ENCODE results near the gene LRRIQ3. TPM values are rescaled to one million over a fixed set of nuclear protein-coding genes. Genes with fewer than 3 reads are reported as not detected.

The LRRIQ3 gene, protein sequence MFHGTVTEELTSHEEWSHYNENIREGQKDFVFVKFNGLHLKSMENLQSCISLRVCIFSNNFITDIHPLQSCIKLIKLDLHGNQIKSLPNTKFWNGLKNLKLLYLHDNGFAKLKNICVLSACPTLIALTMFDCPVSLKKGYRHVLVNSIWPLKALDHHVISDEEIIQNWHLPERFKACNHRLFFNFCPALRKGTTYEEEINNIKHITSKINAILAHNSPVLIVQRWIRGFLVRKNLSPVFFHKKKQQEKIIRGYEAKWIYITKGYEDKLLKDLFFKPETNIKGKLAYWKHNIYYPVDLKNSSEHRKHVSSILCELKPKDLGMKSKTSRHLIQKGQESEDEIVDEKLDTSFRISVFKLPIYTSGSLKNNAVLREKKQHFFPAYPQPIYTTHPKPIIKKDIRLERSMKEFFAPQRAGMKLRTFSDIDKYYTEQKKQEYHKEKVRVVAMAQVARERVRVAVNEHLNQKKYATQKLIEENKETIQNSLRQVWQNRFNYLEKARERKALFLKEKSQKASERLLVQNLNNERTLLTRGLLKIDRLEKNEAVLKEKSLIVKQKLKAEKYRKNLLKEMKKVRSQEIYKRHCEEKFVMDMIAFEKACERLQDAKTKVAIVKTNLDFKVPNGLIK
- under 1 TPM in 1 of 4 donors, not detected in 3; 0.54 TPM for total RNA-seq

DNA sequence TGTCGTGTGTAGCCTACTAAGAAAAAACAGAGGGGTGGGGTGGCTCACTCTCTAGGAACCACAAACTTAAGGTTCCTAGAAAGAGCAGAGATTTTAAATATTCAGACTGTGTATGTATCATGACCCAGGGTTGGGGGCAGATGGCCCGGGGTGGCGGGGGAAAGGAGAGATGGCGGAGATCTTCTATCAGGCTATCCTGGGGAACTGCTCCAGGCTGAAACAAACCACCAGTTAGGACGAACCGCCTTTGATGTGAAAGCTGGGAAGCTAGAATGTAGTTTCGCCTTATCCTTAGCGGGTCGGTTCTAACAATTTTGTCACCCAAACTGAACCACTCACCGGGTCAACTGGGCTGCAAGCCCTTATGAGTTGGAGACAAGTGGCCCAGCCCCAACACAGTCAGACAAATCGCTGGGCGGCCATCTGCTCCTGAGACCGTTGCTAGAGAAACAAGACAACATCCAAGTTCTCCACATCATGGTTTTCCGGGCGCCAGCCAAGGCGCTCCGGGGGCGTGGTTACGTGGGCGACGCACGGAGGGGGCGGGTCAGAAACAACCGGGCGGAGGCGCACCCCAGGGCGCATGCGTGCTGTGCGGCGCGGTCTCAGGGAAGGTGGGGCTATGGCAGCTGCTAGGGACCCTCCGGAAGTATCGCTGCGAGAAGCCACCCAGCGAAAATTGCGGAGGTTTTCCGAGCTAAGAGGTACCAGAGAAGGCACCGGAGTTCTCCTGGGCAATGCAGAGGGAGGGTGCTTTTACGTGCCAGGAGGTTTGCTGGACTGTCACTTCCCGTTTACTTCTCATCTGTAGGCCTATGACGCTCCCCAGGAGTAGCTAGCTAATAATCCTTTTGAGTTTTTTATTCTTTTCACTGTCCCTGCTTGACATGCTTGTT is at the start of gene LRRIQ3, which contains the start of gene FPGT:
Gene LRRIQ3 (minus strand): TSS at position 520 of the 896 bp plus-strand sequence. CDS start 14,492 bp downstream, outside the sequence.
Gene FPGT (plus strand): TSS at position 586 of the 896 bp plus-strand sequence. CDS start 37 bp downstream, at position 623.
- Histone ChIP-seq H3K9me3 (no peaks in the 10 kb centered on the region), H3K36me3 (peaks cover 0 to 20% (median 0%) of the 10 kb centered on the region in 3 donors), H3K4me3 (peak within 1 kb of the TSS; percentile 47 to 75 (median 56)), H3K27ac (peak within 1 kb of the TSS; percentile 69 to 84 (median 75)), H3K27me3 (no peaks in the 10 kb centered on the region), H3K4me1 (peaks cover 0 to 12% (median 0%) of the 10 kb centered on the region in 4 donors)
- peak; percentile 73 to 81 for TF ChIP-seq POLR2A (IDR thresholded peaks at IDR 0.05)
- TF ChIP-seq, protein P1, sequence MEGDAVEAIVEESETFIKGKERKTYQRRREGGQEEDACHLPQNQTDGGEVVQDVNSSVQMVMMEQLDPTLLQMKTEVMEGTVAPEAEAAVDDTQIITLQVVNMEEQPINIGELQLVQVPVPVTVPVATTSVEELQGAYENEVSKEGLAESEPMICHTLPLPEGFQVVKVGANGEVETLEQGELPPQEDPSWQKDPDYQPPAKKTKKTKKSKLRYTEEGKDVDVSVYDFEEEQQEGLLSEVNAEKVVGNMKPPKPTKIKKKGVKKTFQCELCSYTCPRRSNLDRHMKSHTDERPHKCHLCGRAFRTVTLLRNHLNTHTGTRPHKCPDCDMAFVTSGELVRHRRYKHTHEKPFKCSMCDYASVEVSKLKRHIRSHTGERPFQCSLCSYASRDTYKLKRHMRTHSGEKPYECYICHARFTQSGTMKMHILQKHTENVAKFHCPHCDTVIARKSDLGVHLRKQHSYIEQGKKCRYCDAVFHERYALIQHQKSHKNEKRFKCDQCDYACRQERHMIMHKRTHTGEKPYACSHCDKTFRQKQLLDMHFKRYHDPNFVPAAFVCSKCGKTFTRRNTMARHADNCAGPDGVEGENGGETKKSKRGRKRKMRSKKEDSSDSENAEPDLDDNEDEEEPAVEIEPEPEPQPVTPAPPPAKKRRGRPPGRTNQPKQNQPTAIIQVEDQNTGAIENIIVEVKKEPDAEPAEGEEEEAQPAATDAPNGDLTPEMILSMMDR (IDR thresholded peaks at IDR 0.05), result no peak
- DNase-seq, result peak; percentile 90 to 97 (median 97)

DNA sequence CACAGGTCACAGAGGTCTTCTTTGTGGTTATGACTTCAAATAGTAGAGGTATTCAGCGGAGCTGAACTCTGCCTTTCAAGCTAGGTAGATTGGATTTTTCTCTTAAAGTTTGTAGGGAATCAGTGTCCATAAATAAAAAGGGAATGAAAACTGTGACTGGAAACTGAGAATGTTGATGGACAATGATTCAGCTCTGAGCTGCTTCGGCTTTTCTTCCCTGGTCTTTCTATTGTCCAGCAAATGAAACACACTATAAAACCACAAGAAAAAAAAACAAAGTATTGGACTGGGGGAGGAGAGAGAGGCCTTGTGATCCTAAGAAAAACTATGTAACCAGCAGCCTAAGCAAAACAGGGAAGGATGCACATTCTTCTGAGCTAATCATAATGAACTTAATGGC is 48.3 kb upstream of the LRRIQ3 start:
- H3K27me3 ChIP-seq, result no peaks in the 10 kb centered on the region
- H3K9me3 ChIP-seq, result no peaks in the 10 kb centered on the region
- no peak for TF ChIP-seq POLR2A (IDR thresholded peaks at IDR 0.05)
- TF ChIP-seq, protein P1 (IDR thresholded peaks at IDR 0.05), result no peak
- no peak overlapping the region for H3K4me3 ChIP-seq
- DNase-seq, result no peak
- H3K36me3 ChIP-seq, result no peaks in the 10 kb centered on the region
- H3K4me1 ChIP-seq, result no peaks in the 10 kb centered on the region
- H3K27ac ChIP-seq, result no peak overlapping the region

DNA sequence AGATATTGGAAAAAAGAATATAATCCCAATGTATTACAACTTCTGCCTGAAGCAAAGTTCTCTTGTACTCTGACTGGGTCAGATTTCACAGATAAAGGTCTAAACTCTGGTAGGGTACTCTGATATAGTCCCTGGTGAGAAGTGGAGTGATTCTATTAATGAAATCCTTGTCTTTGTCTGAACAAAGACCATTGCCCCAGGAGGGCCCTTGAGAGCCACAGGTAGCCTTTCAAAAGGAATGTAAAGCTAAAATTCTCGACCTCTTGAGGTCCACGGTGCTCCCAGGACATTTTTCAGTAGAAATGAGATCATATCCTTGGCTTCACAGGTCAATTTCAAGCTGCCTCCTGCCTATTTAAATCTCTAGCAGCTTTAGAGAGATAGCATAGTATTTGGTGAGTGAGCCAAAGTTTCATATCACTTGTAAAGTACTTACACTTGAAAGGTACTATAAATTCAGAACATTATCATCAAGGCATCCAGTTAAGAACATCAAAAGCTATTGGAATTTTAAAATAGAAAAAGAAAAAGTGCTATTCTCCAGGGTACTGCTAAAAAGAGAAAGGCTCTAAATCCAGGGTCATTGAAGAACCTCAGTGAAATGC is 47.3 kb upstream of the LRRIQ3 start:
- H3K36me3 ChIP-seq, result no peaks in the 10 kb centered on the region
- H3K4me1 ChIP-seq, result no peaks in the 10 kb centered on the region
- no peaks in the 10 kb centered on the region for H3K9me3 ChIP-seq
- no peak for TF ChIP-seq POLR2A (IDR thresholded peaks at IDR 0.05)
- TF ChIP-seq, protein P1 (IDR thresholded peaks at IDR 0.05), result no peak
- no peak overlapping the region for H3K4me3 ChIP-seq
- DNase-seq, result no peak
- H3K27me3 ChIP-seq, result no peaks in the 10 kb centered on the region
- H3K27ac ChIP-seq, result no peak overlapping the region

DNA sequence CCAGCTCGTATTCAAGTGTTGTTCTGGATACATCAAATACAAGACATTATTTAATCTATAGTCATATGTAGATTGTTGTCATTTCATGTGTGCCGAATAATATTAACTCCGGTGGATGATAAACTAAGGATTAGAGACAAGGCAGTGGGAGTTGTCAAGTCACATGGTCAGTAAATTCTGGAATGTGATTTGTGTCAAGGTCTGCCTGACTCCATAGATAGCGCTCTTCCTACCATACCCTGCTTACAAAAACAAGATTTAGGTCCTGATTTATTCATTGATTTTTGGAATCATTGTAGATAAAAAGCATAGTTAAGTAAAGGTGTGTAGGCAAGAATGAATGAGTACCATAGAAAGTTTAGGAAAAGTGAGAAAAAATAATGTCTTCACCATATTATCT is 39.8 kb upstream of the LRRIQ3 start:
- DNase-seq, result no peak

More for the DNA sequence above, 39.8 kb upstream of the LRRIQ3 start:
- no peaks in the 10 kb centered on the region for H3K36me3 ChIP-seq
- H3K27ac ChIP-seq, result no peak overlapping the region
- no peaks in the 10 kb centered on the region for H3K27me3 ChIP-seq
- no peak overlapping the region for H3K4me3 ChIP-seq
- H3K4me1 ChIP-seq, result no peaks in the 10 kb centered on the region
- TF ChIP-seq, protein P1 (IDR thresholded peaks at IDR 0.05), result no peak
- TF ChIP-seq POLR2A (IDR thresholded peaks at IDR 0.05), result no peak
- no peaks in the 10 kb centered on the region for H3K9me3 ChIP-seq
